ENCODE results near the gene TUBG1.

DNA sequence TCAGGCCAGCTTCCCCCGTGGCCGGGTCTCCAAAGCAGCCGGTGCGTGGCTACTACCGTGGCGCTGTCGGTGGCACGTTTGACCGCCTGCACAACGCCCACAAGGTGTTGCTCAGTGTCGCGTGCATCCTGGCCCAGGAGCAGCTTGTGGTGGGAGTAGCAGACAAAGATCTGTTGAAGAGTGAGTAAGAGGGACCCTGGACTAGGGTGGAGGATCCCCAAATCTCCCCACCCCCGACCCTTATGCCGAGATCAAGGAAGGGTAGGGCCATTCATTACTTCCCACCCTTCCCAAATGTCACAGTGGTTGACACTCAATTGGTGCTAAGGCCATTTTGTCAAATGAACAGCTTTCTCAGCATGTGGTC is 46.4 kb upstream of the TUBG1 start:
- TF ChIP-seq EGR1 (IDR thresholded peaks at IDR 0.05; ENCODE audit: low read depth) (no peak), RAD21 (IDR thresholded peaks at IDR 0.05; ENCODE audit: low read depth) (no peak), CEBPB (IDR thresholded peaks at IDR 0.05; ENCODE audit: low read depth) (no peak)
- TF ChIP-seq, protein P1, sequence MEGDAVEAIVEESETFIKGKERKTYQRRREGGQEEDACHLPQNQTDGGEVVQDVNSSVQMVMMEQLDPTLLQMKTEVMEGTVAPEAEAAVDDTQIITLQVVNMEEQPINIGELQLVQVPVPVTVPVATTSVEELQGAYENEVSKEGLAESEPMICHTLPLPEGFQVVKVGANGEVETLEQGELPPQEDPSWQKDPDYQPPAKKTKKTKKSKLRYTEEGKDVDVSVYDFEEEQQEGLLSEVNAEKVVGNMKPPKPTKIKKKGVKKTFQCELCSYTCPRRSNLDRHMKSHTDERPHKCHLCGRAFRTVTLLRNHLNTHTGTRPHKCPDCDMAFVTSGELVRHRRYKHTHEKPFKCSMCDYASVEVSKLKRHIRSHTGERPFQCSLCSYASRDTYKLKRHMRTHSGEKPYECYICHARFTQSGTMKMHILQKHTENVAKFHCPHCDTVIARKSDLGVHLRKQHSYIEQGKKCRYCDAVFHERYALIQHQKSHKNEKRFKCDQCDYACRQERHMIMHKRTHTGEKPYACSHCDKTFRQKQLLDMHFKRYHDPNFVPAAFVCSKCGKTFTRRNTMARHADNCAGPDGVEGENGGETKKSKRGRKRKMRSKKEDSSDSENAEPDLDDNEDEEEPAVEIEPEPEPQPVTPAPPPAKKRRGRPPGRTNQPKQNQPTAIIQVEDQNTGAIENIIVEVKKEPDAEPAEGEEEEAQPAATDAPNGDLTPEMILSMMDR (IDR thresholded peaks at IDR 0.05 in 2 of 3, conservative IDR thresholded peaks at IDR 0.05 in 1 of 3; ENCODE audit: borderline replicate concordance in 1 of 3, insufficient read depth in 1 of 3, low read depth in 2 of 3, low read length in 2 of 3) = no peak
